NCI-H748 (cell line): ENCODE measurements around the gene TCF7L2.

ENCODE experiments used
- DNase-seq: peaks from one replicate; lab custom pipeline; 2025; ENCODE audit not compliant: unreplicated experiment; lab: John Stamatoyannopoulos, UW

Gene TCF7L2

DNA sequence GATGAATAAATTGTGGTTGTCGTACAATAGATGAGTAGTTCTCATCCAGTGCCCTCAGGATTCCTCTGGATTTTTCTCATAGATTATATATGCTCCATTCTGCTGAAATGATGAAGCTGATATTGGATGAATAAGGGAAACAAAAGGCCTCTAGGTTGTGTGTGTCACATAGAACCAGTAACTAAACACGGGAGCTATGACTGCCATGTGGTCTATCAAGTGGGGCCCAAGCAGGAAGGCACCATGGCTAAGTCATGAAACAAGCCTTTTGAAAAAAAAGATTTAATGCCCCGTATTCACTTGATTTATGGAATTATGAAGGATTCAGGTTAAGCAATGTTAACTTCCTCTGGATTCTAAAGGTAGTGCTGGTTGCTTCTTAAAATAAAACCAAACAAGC, 225.1 kb downstream of the TCF7L2 start:
- DNase-seq: no peak

DNA sequence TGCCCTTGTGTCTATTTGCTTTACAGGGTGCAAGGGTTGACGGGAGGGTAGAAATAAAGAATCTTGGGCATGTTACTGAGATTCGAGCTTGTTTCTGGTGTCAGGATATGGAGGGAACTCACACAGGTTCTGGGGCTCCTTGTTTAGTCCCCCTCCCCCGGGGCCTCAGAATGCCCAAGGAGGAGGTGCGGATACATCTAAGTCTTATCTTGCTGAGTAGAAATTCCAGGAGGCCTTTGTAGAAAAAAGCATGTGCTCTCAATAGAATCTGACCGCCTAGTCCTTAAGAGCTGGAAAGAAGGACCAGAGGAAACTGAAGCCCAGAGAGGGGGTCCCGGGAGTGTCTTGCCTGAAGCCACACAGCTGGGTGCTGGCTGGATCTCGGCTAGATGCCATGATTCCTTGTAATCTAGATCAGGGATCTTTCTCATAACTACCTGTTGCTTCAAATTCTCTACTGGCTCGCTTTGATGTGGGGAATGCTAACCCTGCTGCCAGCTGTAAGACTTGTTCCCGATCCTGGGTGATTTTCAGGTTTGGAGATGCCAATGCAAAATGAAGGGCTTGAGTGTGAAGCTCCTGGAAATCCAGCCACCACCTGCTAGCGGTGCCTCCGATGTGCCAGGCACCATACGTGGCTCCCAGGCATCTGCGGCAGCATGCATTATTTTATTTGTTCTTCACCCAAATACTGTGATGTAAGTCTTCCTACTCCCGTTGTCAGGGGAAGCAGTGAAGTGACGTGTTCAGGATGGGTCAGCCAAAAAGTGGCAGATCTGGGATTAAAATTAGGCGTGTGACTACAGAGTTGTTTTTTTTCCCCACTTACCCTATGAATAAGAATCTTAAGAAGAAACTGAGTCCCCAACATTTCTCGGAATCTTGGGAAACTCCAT, 226.0 kb downstream of the TCF7L2 start:
- no peak for DNase-seq

DNA sequence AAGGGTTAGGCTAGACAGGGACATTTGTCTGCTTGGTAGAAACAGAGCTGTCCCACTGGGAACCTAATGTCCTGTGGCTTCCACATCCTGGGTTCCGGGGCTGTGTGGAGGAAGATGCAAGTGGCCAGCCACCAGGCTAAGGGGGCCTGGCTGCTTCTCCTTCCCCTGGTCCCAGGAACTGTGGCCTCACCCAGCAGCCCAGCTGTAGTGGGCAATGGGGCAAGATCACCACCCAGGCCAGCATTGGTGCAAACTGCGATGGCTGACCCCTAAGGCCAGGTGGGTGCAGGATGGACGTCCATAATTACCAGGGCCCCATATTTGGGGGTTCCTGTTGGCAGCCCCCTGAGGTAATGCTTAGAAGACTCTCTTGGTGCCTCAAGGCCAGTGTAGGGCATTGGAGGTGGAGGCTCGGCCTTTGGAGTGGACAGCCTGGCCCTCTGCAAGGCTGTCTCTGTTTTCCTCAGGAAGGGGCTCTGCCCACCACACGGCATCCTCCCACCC, 226.7 kb downstream of the TCF7L2 start:
- DNase-seq: no peak

DNA sequence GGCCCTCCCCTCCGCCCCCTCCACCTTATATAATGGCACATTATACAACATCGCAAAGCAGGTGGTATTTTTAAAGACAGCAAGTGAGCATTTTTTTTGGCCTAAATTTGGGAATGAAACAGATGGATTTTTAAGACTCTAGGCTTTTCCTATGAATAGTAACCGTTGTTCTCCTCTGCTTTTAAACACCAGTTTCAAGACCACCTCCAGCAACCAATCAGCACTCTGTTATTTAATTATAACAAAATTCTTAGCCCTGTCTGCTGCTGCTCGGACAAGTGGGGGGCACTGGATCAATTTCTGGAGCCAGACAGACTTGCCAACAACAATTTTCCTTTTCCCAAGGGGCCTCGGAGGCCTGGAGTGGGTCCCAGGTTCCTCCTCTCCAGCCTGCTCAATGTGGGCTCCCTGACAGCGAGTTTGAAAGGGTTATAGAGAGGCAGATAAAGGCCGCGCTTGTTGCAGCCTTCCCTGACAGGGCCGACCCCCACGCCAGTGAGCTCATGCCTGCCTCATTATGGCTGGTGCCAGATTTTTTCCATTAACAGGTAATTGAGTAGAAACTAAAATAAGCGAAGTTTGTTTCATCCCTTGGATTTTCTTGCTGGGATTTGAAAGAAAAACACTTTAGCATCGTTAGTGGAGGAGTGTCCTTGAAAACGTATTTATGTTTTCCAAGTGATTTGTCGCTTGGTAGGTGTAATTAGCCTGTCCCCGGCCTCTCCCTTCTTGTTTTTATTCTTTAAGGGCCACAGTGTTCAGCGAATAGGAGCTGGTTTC, 227.3 kb downstream of the TCF7L2 start:
- DNase-seq: no peak

DNA sequence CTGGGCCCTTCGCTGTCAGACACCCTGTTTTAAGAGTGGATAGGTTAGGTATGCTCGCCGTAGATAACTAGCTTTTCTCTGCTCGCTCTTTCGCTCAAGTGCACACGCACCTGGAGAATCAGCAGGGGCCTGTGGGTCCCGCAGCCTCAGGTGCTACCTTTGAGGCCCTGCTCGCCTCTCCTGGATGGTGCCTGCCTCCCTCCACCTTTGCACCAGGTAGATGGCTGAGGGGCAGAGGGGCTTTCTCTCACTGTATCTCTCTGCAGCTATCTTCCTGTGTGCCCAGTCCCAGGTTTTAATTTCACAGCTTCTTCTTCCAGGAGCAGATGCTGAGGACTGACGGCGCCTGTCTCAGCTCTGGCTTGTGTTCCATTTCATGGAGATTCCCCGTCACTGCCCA, 227.9 kb downstream of the TCF7L2 start:
- no peak for DNase-seq

DNA sequence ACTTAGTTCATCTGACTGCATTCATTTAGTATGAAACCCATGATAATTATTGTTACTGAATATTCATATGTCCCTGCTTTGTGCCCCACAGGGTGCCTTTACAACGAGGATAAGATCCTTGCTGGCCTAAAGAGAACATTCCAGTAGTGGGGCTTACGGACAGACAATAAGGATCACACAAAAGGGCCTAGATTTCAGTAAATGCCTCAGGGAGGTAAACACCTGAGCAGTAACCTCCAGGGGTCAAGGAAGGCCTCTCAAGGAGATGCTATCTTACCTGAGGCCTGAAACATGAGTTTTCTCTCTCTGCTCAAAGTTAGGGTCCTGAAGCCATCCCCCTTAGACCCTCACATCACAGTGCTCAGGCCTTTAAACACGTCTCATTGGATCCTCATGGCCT, 228.7 kb downstream of the TCF7L2 start:
- DNase-seq: no peak

DNA sequence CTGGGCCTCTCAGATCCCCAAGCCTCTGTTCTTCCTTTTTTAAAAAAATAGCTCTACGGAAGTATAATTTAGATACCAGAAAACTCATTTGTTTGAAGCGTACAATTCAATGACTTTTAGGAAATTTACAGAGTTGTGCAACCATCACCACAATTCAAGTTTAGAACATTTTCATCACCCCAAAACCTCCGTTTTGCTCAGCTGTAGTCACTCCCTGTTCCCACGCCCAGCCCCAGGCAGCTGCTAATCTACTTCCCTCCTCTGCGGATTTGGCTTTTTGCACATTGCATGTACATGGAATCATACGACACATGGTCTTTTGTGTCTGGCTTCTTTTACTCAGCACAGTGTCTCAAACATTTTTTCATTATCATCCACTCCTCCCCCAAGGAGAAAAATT, 229.2 kb downstream of the TCF7L2 start:
- no peak for DNase-seq

DNA sequence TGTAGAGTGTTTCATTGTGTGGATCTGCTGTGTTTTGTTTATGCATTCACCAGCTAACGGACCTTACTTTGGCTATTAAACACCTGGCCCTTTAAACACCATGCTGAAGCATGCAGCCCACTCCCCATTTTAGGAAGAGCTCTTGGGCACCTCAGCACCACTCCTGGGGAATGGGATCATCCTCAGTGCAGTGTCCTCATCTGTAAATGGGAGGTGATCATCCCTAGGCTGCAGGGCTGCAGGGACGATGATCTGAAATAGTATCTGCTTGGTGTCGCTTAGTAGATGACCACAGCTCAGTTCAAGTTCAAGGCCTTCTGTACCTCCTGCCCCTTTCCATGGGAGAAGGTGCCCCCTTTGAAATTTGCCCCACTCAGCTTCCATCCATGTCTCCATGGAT, 229.9 kb downstream of the TCF7L2 start:
- DNase-seq: no peak

DNA sequence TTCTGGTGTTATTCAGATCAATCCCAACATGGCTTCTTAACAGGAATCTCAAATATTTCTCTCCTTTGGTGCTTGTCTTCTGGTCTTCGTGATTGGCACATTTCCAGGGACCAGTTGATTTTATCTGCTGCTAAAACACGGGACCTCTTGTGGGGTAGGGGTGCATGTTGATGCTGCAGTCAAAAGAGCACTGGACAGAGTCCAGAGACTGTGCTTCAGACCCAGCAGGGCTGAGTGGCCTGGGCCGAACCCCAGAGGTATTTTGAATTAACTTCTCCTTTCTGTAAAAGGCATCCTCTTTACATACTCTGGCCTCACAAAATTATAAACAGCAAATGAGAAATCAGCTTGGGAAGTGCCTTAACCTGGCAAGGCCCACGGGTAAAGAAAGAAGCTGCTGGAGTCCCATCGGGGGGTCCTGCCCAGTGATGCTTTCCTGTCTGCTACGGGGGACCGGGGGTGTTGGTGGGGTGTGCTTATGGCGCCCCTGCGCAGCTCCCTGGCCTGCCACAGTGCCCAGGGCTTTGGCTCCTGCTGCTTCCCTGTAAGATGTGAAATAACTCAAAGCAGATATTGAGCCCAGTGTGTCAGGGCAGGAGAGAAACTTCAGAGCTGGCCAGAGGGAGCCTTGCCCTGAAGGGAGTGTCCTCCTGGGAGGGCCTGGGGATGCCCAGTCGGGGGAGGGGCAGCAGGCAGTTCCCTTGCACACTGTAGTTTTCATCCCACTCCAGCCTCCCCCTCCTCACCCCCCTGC, 230.5 kb downstream of the TCF7L2 start:
- no peak for DNase-seq

DNA sequence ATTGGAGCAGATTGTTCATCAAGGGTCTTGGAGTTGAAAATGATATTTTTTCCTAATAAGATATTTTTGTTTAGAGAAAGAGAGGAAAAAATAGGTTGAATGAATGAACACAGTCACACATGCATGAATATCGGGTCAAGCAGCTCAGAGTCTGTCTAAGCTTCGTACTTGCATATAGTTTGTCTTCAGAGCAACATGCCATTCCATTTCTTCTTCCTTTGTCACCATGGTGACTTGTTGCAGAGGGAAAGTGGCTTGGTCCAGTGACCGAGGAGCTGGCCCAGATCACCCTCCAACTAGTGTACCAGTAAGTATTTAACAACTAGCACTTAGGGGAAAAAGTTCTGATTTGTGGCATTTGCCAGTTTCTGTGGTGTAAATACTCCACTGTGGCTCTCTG, 232.1 kb downstream of the TCF7L2 start:
- no peak for DNase-seq

DNA sequence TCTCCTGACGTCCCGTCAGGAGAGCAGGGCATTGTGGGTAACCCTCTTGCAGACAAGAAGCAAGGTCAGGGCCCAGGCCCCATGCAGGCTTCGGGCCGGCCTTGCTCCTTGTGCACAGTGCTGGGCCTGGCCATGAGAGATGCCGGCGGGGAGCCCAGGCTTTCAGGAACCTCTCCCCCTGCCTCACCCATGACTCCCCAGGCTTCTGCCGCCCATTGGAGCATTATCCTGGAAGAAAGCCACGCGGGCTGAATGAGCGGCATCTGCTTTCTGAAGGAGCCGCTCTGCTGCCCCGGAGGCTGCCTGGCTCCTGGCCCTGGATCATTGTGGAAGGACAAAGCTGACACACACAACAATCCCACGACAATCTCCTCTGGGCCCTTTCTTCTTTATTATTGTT, 233.5 kb downstream of the TCF7L2 start:
- no peak for DNase-seq

DNA sequence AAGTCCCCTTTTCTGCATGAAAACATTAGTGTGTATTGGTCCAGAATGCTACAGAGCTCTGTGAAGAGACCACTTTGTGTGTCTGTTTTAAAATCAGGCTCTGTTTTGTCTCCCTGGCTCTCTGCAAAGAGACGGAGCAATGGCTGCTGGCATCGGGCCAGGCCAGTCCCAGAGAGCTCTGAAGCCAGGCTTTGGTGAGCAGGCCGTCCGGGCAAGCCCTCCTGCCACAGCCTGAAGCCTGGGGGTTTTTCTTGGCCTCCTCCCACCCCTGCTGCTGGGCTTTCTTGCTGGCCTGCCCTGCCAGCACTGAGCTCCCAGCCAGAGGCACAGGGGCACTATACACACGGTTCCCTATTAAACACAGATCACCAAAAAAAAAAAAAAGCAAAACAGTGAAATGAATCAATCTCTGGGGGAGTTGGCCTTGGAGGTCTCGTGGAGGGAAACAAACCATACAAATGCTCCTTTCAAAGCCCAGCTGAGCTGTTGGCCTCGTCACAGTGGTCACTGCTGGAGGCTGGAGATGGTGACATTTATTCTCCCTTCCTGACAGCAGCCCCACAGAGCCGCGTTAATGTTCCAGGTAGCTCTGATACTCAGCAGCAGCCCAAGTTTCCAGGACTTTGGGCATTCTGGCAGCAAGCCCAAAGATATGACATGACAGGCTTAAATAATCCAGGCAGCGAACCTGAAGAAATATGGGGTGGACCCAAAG, 237.2 kb downstream of the TCF7L2 start:
- DNase-seq: peak; percentile 48

DNA sequence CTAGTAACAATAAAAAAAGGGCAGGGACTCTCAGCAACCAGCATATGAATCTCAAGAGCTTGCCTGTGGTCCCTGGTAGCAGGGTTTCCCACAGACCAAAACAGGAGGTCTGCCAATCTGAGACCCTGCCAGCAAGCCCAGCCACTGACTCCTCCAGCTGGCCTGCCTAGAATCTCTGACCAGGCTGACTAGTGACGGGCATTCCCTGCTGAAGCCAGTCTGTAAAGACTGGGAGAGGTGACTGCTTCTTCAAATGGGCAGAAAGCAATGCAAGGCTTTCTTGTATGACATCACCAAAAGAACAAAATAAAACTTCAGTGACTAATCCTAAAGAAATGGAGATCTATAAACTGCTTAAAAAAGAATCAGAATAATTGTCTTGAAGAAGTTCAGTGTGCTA, 249.4 kb downstream of the TCF7L2 start:
- DNase-seq: no peak

DNA sequence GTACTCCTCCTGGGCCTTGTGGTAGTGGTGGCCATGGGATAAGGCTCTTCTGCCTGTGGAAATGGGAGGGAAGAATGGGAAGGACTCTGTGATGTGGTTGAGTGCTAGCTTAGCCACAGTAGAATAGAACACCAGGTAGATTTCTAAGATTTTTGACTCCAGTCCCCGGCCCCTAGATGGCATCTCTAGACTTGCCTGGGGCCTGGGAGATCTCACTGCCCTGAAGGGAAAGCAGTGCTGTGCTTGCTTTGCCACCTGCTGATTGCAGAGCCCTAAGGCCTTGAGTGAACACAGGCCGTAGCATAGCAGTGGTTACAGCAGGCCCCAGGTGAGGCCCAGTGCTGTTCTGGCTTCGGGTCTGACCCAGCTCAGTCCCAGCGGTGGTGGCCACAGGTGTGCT, 252.0 kb downstream of the TCF7L2 start:
- no peak for DNase-seq

DNA sequence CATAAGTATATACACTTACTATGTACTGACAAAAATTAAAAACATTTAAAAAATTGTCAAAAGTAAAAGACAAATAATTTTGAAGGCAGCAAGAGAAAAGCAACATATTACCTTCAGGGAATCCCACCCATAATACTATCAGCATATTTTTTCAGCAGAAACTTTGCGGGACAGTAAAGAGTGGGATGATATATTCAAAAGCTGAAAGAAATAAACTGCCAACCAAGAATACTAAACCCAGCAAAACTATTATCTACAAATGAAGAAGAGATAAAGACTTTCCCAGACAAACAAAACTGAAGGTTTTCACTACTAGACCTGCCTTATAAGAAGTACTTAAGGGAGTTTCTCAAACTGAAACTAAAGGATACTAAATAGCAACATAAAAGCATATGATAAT, 257.9 kb downstream of the TCF7L2 start:
- no peak for DNase-seq

DNA sequence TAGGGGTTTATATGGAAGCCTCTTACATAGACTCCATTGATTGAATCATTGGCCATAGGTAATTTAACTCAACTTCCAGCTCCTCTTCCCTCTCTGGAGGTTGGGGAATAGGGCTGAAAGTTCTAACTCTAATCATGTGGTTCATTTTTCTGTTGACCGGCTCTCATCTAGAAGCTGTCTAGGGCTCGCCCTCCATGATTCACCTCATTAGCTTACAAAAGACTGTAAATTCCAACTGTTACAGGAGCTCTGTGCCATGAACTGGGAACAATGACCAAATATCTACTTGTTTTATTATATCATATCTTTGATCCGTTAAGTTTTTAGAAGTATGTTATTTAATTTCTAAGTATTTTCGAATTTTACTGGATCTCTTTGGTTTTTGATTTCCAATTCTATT, 263.0 kb downstream of the TCF7L2 start:
- no peak for DNase-seq

DNA sequence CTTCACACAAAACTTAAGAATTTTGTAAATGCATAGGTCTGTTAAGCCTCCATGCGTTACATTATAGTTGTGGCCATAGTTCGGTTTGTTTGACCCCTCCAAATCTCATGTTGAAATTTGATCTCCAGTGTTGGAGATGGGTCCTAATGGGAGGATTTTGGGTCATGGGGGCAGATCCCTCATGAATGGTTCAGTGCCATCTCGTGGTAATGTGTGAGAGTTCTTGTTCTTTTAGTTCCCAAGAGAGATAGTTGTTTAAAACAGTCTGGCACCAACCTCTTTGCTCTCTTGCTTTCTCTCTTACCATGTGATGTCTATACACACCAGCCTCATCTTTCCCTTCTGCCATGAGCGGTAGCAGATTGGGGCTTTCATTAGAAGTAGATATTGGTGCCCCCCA, 264.3 kb downstream of the TCF7L2 start:
- no peak for DNase-seq

DNA sequence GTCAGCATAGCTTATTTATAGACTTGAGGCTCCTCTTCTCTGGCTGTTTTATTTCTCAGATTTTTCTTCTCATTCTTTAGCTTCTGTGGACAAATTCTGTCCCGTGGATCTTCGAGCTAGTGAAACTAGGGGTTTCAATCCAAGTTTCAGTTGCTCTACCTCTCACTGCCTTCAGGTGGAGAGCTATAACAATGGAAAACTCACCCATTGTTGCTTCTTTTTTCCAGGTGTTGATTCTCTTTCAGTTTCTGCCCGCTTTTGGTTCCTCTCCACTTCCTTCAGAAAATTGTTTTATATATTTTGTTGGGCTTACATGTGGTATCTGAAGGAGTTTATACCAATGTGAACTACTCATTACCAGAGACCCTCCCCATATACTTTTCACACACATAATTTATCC, 266.1 kb downstream of the TCF7L2 start:
- DNase-seq: peak; percentile 3
